Activated CD4-positive, alpha-beta memory T cell treated with anti-CD3 and anti-CD28 coated beads, Interleukin-2, amount 10 ng/mL, durations not matched to agents 7 days and 5 days (primary cell): Measurements from ENCODE around the gene AKAP1. TPM values are rescaled to one million over a fixed set of nuclear protein-coding genes. Genes with fewer than 3 reads are reported as not detected.

Experiments used
- CTCF ChIA-PET: fragments of 350-600 bp; sonication (Branson Sonifier 250); formaldehyde crosslinking; loops from one replicate; lab custom pipeline; 2021; ENCODE audit warnings: antibody characterized with exemption, inconsistent platforms; lab: Charles Lee
- POLR2A ChIA-PET: fragments of 350-600 bp; sonication (Branson Sonifier 250); formaldehyde crosslinking; loops from one replicate; lab custom pipeline; 2021; ENCODE audit warnings: antibody characterized with exemption; lab: Charles Lee
- DNase-seq: peaks from one replicate; pipeline ENCODE4 v3.0.0-alpha.2; 2020
- H3K27ac Mint-ChIP-seq: one replicate; pipeline ENCODE4 v1.8.0; 2021; ENCODE audit warnings: mild to moderate bottlenecking, mixed read lengths
- H3K27me3 Mint-ChIP-seq: one replicate; pipeline ENCODE4 v1.8.0; 2021; ENCODE audit warnings: mixed read lengths
- H3K36me3 Mint-ChIP-seq: one replicate; pipeline ENCODE4 v1.8.0; 2021; ENCODE audit warnings: low read depth, mixed read lengths
- H3K4me1 Mint-ChIP-seq: one replicate; pipeline ENCODE4 v1.8.0; 2021; ENCODE audit warnings: mixed read lengths
- H3K4me3 Mint-ChIP-seq: one replicate; pipeline ENCODE4 v1.8.0; 2021; ENCODE audit warnings: mild to moderate bottlenecking, mixed read lengths
- H3K9me3 Mint-ChIP-seq: one replicate; pipeline ENCODE4 v1.8.0; 2021; ENCODE audit warnings: mixed read lengths
- total RNA-seq, 2 experiments: library from RNA; stranded (reverse); gene quantifications; one replicate each; pipeline ENCODE4 v1.2.3, GENCODE V29; 2021

Gene AKAP1
- total RNA-seq, 2 experiments from 2014 or later: 19.9 to 22.4 TPM

DNA sequence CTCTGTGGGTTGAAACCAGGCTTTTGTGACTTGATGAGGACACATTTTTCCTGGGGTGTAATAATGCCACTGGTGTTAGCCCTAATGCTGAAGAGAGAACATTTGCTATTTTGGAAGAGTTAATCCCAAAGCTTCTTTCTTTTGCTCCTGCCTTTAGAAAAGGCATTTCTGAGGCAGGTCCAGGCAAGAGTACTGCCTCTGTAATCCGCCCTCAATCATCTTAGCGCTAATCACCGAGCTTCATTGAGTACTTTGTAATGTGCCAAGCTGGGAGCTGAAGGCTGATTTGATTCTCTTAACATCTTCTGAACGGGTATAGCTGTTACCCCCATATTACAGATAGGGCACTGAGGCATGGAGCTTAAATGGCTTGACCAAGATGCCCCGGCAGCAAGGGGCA, 60.3 kb downstream of the AKAP1 start:
- no peak overlapping the region for H3K27ac Mint-ChIP-seq
- ChIA-PET CTCF (no interaction called here), POLR2A (no interaction called here)
- H3K9me3 Mint-ChIP-seq: no peaks in the 10 kb centered on the region
- peaks cover 10% of the 10 kb centered on the region for H3K27me3 Mint-ChIP-seq
- no peak for DNase-seq
- no peak overlapping the region for H3K4me3 Mint-ChIP-seq
- H3K36me3 Mint-ChIP-seq: no peaks in the 10 kb centered on the region
- no peaks in the 10 kb centered on the region for H3K4me1 Mint-ChIP-seq

DNA sequence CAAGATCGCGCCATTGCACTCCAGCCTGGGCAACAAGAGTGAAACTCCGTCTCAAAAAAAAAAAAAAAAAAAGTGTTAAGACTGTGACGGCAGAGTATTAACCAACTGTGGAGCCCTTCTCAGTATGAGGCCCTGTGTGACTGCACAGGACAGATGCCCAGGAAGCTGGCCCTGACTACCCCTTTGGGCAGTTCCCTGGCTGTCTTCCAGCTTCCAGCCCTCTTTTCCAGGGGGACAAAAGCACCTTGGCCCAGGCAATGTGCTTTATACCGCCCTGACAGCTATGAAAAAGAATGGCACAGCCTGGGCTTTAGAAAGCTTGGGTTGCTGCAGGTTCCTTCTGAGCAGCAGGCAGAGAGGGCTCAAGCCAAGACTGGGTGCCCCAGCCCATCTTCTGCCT, 61.2 kb downstream of the AKAP1 start:
- DNase-seq: no peak
- no peak overlapping the region for H3K27ac Mint-ChIP-seq
- H3K9me3 Mint-ChIP-seq: no peaks in the 10 kb centered on the region
- H3K27me3 Mint-ChIP-seq: peaks cover 9% of the 10 kb centered on the region
- ChIA-PET CTCF (no interaction called here), POLR2A (no interaction called here)
- H3K4me3 Mint-ChIP-seq: no peak overlapping the region
- H3K36me3 Mint-ChIP-seq: no peaks in the 10 kb centered on the region
- H3K4me1 Mint-ChIP-seq: no peaks in the 10 kb centered on the region

DNA sequence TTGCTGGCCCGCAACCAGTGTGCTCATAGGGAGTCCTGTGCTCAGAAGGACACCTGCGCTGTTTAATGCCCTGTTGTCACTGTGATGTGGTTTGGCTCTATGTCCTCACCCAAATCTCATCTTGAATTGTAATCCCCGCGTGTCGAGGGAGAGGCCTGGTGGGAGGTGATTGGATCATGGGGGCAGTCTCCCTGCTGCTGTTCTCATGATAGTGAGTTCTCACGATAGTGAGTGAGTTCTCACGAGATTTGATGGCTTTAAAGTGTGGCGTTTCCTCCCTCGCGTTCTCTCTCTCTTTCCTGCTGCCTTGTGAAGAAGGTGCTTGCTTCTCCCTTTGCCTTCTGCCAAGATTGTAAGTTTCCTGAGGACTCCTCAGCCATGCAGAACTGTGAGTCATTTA, 66.8 kb downstream of the AKAP1 start:
- H3K36me3 Mint-ChIP-seq: no peaks in the 10 kb centered on the region
- peaks cover 9% of the 10 kb centered on the region for H3K27me3 Mint-ChIP-seq
- ChIA-PET CTCF (no interaction called here), POLR2A (no interaction called here)
- no peaks in the 10 kb centered on the region for H3K9me3 Mint-ChIP-seq
- no peak for DNase-seq
- no peaks in the 10 kb centered on the region for H3K4me1 Mint-ChIP-seq
- no peak overlapping the region for H3K4me3 Mint-ChIP-seq
- H3K27ac Mint-ChIP-seq: no peak overlapping the region

DNA sequence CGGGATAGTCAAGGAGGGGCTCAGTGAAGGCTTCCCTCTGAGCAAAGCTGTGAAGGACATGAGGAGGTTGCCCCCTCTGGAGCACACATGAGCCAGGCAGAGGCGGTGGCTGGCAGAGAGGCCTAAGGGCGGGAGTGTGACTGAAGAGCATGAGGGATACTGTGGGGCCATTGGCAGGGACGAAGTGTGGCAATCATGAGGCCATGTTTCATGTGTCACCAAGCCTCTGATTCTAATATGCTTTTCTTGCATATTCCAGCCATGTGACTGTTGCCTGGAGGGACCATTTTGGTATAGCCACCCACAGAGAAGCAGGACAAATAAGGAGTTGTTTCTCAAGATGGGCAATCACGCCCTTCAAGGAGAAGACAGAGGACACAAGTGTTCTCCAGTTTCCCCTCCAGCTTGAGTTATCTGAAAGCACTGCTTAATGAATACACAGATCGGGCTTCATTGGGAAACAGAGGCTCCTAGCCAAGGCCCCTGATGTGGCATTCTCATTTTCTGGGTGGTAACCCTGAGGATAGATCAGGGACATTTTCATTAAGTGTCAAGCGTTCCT, 68.0 kb downstream of the AKAP1 start:
- POLR2A ChIA-PET: no interaction called here
- H3K9me3 Mint-ChIP-seq: no peaks in the 10 kb centered on the region
- no peak overlapping the region for H3K27ac Mint-ChIP-seq
- no peaks in the 10 kb centered on the region for H3K4me1 Mint-ChIP-seq
- CTCF ChIA-PET: no interaction called here
- DNase-seq: no peak
- H3K27me3 Mint-ChIP-seq: peaks cover 8% of the 10 kb centered on the region
- no peaks in the 10 kb centered on the region for H3K36me3 Mint-ChIP-seq
- H3K4me3 Mint-ChIP-seq: no peak overlapping the region

DNA sequence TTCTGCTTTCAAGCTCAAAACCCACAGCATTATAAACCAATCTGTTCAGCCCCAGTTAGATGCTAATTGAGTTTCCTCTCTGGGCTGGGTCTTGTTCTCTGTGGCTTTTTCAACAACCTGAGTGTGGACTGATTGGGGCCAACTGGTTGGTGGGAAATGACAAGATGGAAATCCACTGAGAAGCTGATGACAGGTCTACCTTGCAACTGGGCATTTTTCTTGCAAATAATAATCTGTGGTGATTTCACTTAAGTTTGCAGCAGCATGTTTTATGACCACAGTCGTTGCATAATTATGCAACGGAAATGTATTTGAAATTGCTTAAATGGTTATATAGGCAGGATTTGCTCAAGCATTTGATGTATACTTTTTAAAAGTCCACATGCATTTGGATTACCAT, 69.9 kb downstream of the AKAP1 start:
- DNase-seq: no peak
- H3K27ac Mint-ChIP-seq: no peak overlapping the region
- H3K27me3 Mint-ChIP-seq: peaks cover 12% of the 10 kb centered on the region
- CTCF ChIA-PET: no interaction called here
- H3K9me3 Mint-ChIP-seq: no peaks in the 10 kb centered on the region
- no peaks in the 10 kb centered on the region for H3K4me1 Mint-ChIP-seq
- no peak overlapping the region for H3K4me3 Mint-ChIP-seq
- no peaks in the 10 kb centered on the region for H3K36me3 Mint-ChIP-seq
- POLR2A ChIA-PET: no interaction called here

DNA sequence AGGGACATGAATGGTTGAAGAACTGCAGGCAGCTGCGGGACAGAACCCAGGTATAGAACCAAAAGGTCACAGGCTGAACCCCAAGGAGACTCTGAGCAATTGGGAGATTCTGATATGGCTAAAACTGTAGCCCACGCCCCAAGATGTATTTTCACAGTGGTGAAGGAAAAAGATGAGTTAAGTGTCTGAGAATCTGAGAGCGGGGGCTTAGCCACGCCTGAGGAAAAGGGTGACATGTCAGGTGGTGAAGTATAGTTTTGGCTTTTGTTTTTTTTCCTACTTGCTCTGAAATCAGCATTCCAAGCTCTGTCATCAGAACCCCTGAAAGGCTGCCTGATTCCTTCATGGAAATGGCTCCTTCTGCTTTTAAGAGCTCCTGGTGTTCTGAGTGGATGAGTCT, 73.3 kb downstream of the AKAP1 start:
- Mint-ChIP-seq H3K4me1 (no peaks in the 10 kb centered on the region), H3K9me3 (no peaks in the 10 kb centered on the region), H3K27ac (no peak overlapping the region), H3K4me3 (no peak overlapping the region), H3K36me3 (no peaks in the 10 kb centered on the region), H3K27me3 (peaks cover 18% of the 10 kb centered on the region)
- DNase-seq: no peak
- CTCF ChIA-PET: no interaction called here
- POLR2A ChIA-PET: no interaction called here

DNA sequence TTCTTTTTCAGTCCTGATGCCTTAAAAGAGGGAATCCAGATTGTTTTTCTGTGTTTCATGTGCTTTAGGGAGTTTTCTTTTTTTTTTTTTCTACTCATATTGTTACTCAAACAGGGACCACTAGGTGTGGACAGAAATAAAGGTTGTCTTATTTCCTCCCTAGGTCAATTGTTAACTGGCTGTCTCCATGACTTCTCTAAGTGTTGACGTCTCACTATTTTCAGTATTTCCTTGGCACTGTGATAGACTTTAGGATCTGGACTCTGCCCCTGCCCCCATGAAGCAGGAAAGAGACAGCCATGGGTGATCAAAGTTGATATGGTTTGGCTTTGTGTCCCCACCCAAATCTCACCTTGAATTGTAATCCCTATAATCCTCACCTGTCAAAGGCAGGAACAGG, 73.7 kb downstream of the AKAP1 start:
- no peak for DNase-seq
- ChIA-PET CTCF (no interaction called here), POLR2A (no interaction called here)
- no peak overlapping the region for H3K27ac Mint-ChIP-seq
- H3K4me1 Mint-ChIP-seq: no peaks in the 10 kb centered on the region
- H3K36me3 Mint-ChIP-seq: no peaks in the 10 kb centered on the region
- peaks cover 20% of the 10 kb centered on the region for H3K27me3 Mint-ChIP-seq
- H3K9me3 Mint-ChIP-seq: no peaks in the 10 kb centered on the region
- no peak overlapping the region for H3K4me3 Mint-ChIP-seq

DNA sequence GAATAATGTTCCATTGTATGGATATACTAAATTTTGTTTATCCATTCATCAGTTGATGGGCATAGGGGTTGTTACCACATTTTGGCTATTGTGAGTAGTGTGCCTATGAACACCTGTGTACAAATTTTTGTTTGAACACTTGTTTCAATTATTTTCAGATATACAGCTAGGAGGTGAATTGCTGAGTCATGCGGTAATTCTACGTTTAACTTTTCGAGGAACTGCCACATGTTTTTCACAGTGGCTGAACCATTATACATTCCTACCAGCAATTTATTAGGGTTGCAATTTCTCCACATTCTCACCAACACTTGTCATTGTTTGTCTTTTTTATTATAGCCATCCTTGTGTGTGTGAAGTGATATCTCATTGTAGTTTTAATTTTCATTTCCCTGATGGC, 75.6 kb downstream of the AKAP1 start:
- ChIA-PET POLR2A (no interaction called here), CTCF (no interaction called here)
- Mint-ChIP-seq H3K4me1 (no peaks in the 10 kb centered on the region), H3K27me3 (peaks cover 25% of the 10 kb centered on the region), H3K36me3 (no peaks in the 10 kb centered on the region), H3K27ac (no peak overlapping the region), H3K9me3 (no peaks in the 10 kb centered on the region), H3K4me3 (no peak overlapping the region)
- no peak for DNase-seq

DNA sequence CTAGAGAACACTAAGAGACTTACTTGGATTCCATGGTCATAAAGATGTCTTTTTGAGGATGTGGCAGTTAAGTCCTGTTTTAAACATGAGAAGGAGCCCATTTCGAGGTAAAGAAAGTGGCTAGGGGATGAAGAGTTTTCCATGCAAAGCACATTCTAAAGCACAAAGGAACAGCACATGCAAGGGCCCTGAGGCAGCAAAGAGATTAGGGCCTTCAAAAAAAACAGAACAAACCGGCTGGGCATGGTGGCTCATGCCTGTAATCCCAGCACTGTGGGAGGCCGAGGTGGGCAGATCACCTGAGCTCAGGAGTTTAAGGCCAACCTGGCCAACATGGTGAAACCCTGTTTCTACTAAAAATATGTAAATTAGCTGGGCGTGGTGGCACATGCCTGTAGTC, 79.8 kb downstream of the AKAP1 start:
- ChIA-PET POLR2A (no interaction called here), CTCF (no interaction called here)
- no peak overlapping the region for H3K27ac Mint-ChIP-seq
- peaks cover 5% of the 10 kb centered on the region for H3K9me3 Mint-ChIP-seq
- H3K4me1 Mint-ChIP-seq: no peaks in the 10 kb centered on the region
- H3K4me3 Mint-ChIP-seq: no peak overlapping the region
- no peak for DNase-seq
- peaks cover 25% of the 10 kb centered on the region for H3K27me3 Mint-ChIP-seq
- peaks cover 3% of the 10 kb centered on the region for H3K36me3 Mint-ChIP-seq

DNA sequence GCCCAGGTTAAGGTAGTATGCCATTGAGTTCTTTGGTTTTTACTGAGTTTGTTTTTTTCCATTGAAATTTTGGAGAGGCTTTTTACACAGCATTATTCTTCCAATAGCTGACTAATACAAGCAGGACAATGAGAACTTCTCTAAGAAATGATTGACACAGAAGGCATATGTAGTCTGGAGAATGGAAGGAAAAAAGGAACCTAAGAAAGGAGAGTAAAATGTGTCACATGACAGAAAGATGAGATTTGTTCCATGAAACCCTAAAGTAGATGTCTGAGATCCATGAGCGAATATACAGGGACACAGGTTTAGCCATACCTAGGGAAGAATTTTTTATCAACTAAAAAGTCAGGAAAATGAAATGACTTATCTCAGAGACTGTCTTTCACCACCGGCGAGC, 80.7 kb downstream of the AKAP1 start:
- Mint-ChIP-seq H3K4me3 (no peak overlapping the region), H3K9me3 (peaks cover 5% of the 10 kb centered on the region), H3K27me3 (peaks cover 24% of the 10 kb centered on the region), H3K4me1 (no peaks in the 10 kb centered on the region), H3K27ac (no peak overlapping the region), H3K36me3 (peaks cover 3% of the 10 kb centered on the region)
- POLR2A ChIA-PET: no interaction called here
- DNase-seq: no peak
- CTCF ChIA-PET: no interaction called here

DNA sequence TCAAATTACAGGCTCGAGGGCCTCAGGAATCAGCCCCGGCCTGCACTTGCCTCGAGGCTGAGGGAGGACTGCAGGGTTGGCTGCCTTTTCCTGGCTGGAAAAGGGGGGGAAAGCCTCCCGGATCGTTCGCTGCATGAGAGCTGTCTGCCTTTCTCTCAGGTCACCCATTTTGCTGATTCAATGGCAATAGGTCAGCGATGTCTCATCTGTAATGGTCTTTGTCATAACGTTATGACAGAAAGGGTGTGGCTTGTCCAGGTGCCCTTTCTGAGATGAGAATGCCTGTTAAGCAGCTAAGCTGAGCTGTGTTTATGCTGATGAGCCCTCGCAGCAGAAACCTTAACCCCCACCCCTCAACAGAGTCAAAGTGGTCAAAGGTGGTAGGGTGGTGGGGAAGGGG, 81.8 kb downstream of the AKAP1 start:
- no peaks in the 10 kb centered on the region for H3K4me1 Mint-ChIP-seq
- peaks cover 26% of the 10 kb centered on the region for H3K27me3 Mint-ChIP-seq
- peaks cover 5% of the 10 kb centered on the region for H3K9me3 Mint-ChIP-seq
- H3K27ac Mint-ChIP-seq: no peak overlapping the region
- CTCF ChIA-PET: no interaction called here
- POLR2A ChIA-PET: no interaction called here
- H3K36me3 Mint-ChIP-seq: peaks cover 3% of the 10 kb centered on the region
- no peak overlapping the region for H3K4me3 Mint-ChIP-seq
- DNase-seq: no peak

DNA sequence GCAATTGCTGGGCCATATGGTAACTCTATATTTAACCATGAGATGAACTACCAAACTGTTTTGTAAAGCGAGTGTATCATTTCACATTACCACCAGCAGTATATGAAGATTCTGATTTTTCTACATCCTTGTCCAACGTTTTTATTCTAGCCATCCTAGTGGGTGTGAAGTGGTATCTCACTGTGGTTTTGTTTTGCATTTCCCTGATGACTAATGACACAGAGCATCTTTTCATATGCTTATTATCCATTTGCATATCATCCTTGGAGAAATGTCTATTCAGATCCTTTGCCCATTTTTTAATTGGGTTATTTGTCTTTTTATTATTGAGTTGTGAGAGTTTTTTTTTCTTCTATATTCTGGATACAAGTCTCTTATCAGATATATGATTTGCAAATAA, 83.6 kb downstream of the AKAP1 start:
- ChIA-PET CTCF (no interaction called here), POLR2A (no interaction called here)
- Mint-ChIP-seq H3K36me3 (peaks cover 3% of the 10 kb centered on the region), H3K9me3 (peaks cover 5% of the 10 kb centered on the region), H3K27me3 (peaks cover 32% of the 10 kb centered on the region), H3K27ac (no peak overlapping the region), H3K4me3 (no peak overlapping the region), H3K4me1 (no peaks in the 10 kb centered on the region)
- no peak for DNase-seq

DNA sequence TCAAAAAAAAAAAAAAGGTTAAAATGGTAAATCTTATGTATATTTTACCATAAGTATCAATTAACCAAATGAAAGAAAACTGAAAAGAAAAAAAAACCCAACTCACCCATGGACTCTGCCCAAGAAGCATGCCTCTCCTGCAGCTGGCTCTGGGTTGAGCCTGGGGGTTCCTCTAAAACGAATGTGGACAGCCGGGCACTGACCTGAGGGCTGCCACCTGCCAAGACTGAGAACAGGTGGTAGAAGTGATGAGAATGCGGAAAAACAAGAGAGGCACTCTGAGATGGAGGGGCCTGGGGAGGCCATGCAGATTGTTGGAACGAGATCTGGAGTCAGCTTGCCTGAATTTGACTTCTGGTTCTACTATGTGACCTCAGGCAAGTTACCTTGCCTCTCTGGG, 85.8 kb downstream of the AKAP1 start:
- no peaks in the 10 kb centered on the region for H3K4me1 Mint-ChIP-seq
- DNase-seq: no peak
- H3K9me3 Mint-ChIP-seq: peaks cover 5% of the 10 kb centered on the region
- POLR2A ChIA-PET: no interaction called here
- no peak overlapping the region for H3K27ac Mint-ChIP-seq
- H3K27me3 Mint-ChIP-seq: peaks cover 44% of the 10 kb centered on the region
- peaks cover 3% of the 10 kb centered on the region for H3K36me3 Mint-ChIP-seq
- no peak overlapping the region for H3K4me3 Mint-ChIP-seq
- CTCF ChIA-PET: no interaction called here
